Tibial nerve (tissue), 4 donors: Measurements from ENCODE around the gene CISD3. TPM values are rescaled to one million over a fixed set of nuclear protein-coding genes. Genes with fewer than 3 reads are reported as not detected.
A peak's percentile ranks its signal among the peaks of the same experiment; 100 is the strongest.

Experiments
- DNase-seq, 2 donors: peaks; one replicate each; pipeline ENCODE4 v3.0.0-alpha.2; 2019; ENCODE audit warnings: low spot score in 2 of 2
- H3K27ac ChIP-seq, 4 donors: fragments of 200-600 bp; sonication (generic) in 3 of 4; one replicate each; pipeline ENCODE4 v1.5.1; 2017 to 2019; ENCODE audit warnings: mild to moderate bottlenecking in 1 of 4
- H3K27me3 ChIP-seq, 2 donors: fragments of 200-600 bp; sonication (generic) in 1 of 2; one replicate each; pipeline versions ENCODE4 v1.5.1 to v1.6.0; 2017 to 2019
- H3K36me3 ChIP-seq, 3 donors: fragments of 200-600 bp; sonication (generic); one replicate each; pipeline ENCODE4 v1.5.1; 2018 to 2019
- H3K4me1 ChIP-seq, 4 donors: fragments of 200-600 bp; sonication (generic) in 3 of 4; one replicate each; pipeline ENCODE4 v1.5.1; 2017 to 2019
- H3K4me3 ChIP-seq, 4 donors: fragments of 200-600 bp; sonication (generic) in 3 of 4; one replicate each; pipeline ENCODE4 v1.5.1; 2017 to 2019; ENCODE audit warnings: mild to moderate bottlenecking in 1 of 4, moderate library complexity in 1 of 4
- H3K9me3 ChIP-seq, 4 donors: fragments of 200-600 bp; sonication (generic) in 3 of 4; one replicate each; pipeline ENCODE4 v1.5.1; 2017 to 2019
- CTCF ChIP-seq, 5 experiments: fragments of 200-600 bp in 3 of 5; fragments of 450-650 bp in 2 of 5; sonication (generic) in 3 of 5; IDR thresholded peaks; one replicate each; pipeline ENCODE4 v1.5.1; 2016 to 2019; ENCODE audit warnings: antibody characterized with exemption in 5 of 5, mild to moderate bottlenecking in 3 of 5, moderate library complexity in 2 of 5
- EP300 ChIP-seq, 2 donors: sonication (generic); formaldehyde crosslinking; IDR thresholded peaks; one replicate each; pipeline ENCODE4 v1.6.1; 2017; ENCODE audit warnings: antibody characterized with exemption in 2 of 2, mild to moderate bottlenecking in 1 of 2
- POLR2A ChIP-seq, 2 donors: fragments of 450-650 bp; IDR thresholded peaks; one replicate each; pipeline ENCODE4 v1.6.1; 2017; ENCODE audit warnings: antibody characterized with exemption in 2 of 2, mild to moderate bottlenecking in 2 of 2, moderate library complexity in 2 of 2
- WGBS, 2 donors: methylation state at CpG; one replicate each; pipeline ENCODE4 v1.1.5; 2018; 5-methylcytosine and 5-hydroxymethylcytosine counted together
- total RNA-seq, 4 donors: library from RNA; depleted of rRNA; stranded (reverse); fragments of >200 nt; gene quantifications; one replicate each; pipeline ENCODE4 v1.1.0, GENCODE V29; 2016

Gene CISD3
- total RNA-seq, 4 donors from 2014 or later = 10.2 to 19.2 (median 16.5) TPM

DNA sequence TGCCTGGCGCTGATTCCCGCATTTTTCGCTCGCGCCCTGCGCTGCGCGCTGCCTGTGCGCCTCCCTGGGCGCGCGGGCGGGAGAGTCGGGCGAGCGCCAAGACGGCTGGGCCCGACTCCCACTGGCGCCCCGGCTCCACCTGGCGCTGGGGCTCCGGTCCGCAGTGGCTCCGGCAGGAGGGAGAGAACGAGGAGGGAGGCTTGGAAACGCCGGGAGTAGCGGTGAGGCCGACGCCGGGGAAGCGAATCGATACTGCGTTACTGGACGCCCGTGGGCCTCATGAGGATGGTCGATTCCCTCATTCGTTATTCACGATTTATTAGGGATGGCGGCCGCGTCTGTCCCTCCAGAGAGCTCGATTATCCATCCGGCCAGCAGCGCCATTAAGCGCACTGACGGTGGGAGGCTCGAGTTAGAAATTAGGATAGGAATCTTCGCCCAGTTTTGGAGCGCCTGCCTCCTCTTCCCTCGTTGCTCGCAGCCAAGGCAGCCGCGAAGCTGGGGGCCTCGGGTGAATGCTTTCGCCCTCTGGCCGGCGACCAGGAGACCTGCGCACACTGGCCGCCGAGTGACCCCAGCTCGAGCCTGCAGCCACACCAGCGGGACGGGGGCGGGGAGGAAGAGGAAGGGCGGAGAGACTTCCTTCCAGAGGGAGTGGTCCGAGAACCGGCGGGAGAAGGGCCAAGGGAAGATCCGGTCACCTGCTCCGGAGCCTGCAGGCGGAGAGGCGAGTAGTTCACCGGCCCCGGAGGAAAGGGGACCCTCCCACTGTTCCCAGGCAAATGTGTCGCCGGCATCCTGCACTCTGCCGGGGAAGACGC is 19.3 kb downstream of the CISD3 start:
- H3K4me1 ChIP-seq = peaks cover 0 to 70% (median 56%) of the 10 kb centered on the region in 4 donors
- H3K9me3 ChIP-seq = no peaks in the 10 kb centered on the region
- H3K36me3 ChIP-seq = peaks cover 0 to 11% (median 0%) of the 10 kb centered on the region in 3 donors
- peaks cover 0 to 3% of the 10 kb centered on the region in 2 donors for H3K27me3 ChIP-seq
- H3K4me3 ChIP-seq = peak overlapping the region; percentile 50 to 95 (median 80)
- 0 to 1% methylated on average over 55 to 66 of the region's 79 CpGs for WGBS, 2 donors
- peak; percentile 77 to 79 for DNase-seq
- peak in 1 of 5 experiments; percentile 9 for TF ChIP-seq CTCF (IDR thresholded peaks at IDR 0.05)
- peak in 1 of 2 donors; percentile 81 for TF ChIP-seq EP300 (IDR thresholded peaks at IDR 0.05)
- peak in 1 of 2 donors; percentile 47 for TF ChIP-seq POLR2A (IDR thresholded peaks at IDR 0.05)
- H3K27ac ChIP-seq = peak overlapping the region; percentile 57 to 91 (median 87)

GRCh38 chr17:38750044-38750311 is 19.8 kb downstream of the CISD3 start:
- peaks cover 0 to 16% (median 0%) of the 10 kb centered on the region in 3 donors for H3K36me3 ChIP-seq
- TF ChIP-seq POLR2A (IDR thresholded peaks at IDR 0.05) (no peak), CTCF (IDR thresholded peaks at IDR 0.05) (no peak), EP300 (IDR thresholded peaks at IDR 0.05) (no peak)

GRCh38 chr17:38750312-38751121 is 20.4 kb downstream of the CISD3 start:
- no peak for DNase-seq
- Histone ChIP-seq H3K4me1 (peaks cover 0 to 69% (median 56%) of the 10 kb centered on the region in 4 donors), H3K27ac (peak overlapping the region; percentile 57 to 91 (median 87)), H3K9me3 (no peaks in the 10 kb centered on the region), H3K4me3 (peak overlapping the region; percentile 74 to 95 (median 80)), H3K36me3 (peaks cover 0 to 16% (median 0%) of the 10 kb centered on the region in 3 donors), H3K27me3 (peaks cover 0 to 3% of the 10 kb centered on the region in 2 donors)
- WGBS, 2 donors = 30 to 31% methylated on average over 28 of the region's 28 CpGs
- no peak for TF ChIP-seq POLR2A (IDR thresholded peaks at IDR 0.05)
- TF ChIP-seq EP300 (IDR thresholded peaks at IDR 0.05) = no peak
- no peak for TF ChIP-seq CTCF (IDR thresholded peaks at IDR 0.05)

More at GRCh38 chr17:38750044-38750311, 19.8 kb downstream of the CISD3 start:
- peaks cover 0 to 71% (median 56%) of the 10 kb centered on the region in 4 donors for H3K4me1 ChIP-seq
- H3K27ac ChIP-seq = peak overlapping the region; percentile 57 to 91 (median 87)
- H3K9me3 ChIP-seq = no peaks in the 10 kb centered on the region
- H3K4me3 ChIP-seq = peak overlapping the region; percentile 50 to 95 (median 80)
- H3K27me3 ChIP-seq = peaks cover 0 to 3% of the 10 kb centered on the region in 2 donors
- WGBS, 2 donors = 5 to 12% methylated on average over 12 of the region's 12 CpGs
- DNase-seq = no peak

DNA sequence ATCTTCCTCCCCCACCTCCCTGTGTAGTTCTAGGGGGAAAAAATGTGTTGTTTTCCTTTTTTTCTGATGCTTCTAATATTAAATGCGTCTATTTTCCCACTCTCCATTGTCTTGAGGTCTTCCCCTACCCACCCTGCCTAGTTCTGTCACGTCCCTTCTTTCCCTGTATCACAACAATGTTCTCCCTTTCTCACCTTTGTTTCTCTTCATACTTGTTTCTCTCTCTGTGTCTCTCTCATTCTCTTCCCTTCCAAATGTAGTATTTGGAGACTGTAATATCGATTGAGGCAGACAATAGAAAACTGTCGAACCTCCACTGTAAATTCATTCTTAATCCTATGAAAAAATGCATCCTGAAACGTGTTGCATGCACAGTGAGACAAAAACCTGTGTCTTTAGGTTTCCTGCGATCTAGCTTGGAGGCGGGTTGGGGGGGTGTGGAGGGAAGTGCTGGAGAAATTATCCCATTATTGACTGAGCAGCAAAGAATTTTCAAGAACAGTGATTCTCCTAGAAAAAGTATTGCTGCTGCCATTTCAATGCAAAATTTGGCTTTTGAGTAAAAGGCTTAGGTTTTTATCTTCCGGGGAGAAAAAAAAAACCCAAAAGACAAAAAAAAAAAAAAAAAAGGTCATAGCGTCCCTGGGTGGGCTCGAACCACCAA is 21.1 kb downstream of the CISD3 start:
- H3K27ac ChIP-seq = peak overlapping the region in 3 of 4 donors; percentile 84 to 91 (median 91)
- H3K9me3 ChIP-seq = no peaks in the 10 kb centered on the region
- H3K36me3 ChIP-seq = peaks cover 0 to 23% (median under 1%) of the 10 kb centered on the region in 3 donors
- DNase-seq = no peak
- no peak for TF ChIP-seq EP300 (IDR thresholded peaks at IDR 0.05)
- TF ChIP-seq POLR2A (IDR thresholded peaks at IDR 0.05) = no peak
- no peak for TF ChIP-seq CTCF (IDR thresholded peaks at IDR 0.05)
- H3K4me1 ChIP-seq = peaks cover 0 to 68% (median 54%) of the 10 kb centered on the region in 4 donors
- peaks cover 0 to 3% of the 10 kb centered on the region in 2 donors for H3K27me3 ChIP-seq
- peak overlapping the region in 3 of 4 donors; percentile 74 to 87 (median 78) for H3K4me3 ChIP-seq
- WGBS, 2 donors = 2 to 6% methylated on average over 10 of the region's 10 CpGs
